A204.1 (cell line): Measurements from ENCODE around the gene NME8.

Source experiments
- FAIRE-seq: peaks from 2 replicates; lab custom pipeline; 2012; peaks lifted over from hg19 to GRCh38; lab: Jason Lieb, UNC

NME8 gene

GRCh38 chr7:37942934-37943610 lies 94.7 kb downstream of the NME8 start:
- FAIRE-seq, result no peak

- FAIRE-seq, result no peak
Observed at GRCh38 chr7:37943905-37944736, 95.7 kb downstream of the NME8 start.

GRCh38 chr7:37944737-37945054 lies 96.3 kb downstream of the NME8 start:
- FAIRE-seq, result no peak

- no peak for FAIRE-seq
Observed at GRCh38 chr7:37945336-37945735, 96.9 kb downstream of the NME8 start.

- no peak for FAIRE-seq
Observed at GRCh38 chr7:37947138-37947940, 98.9 kb downstream of the NME8 start.

GRCh38 chr7:37947941-37948210 lies 99.5 kb downstream of the NME8 start:
- FAIRE-seq, result no peak
